ENCODE data around the gene FAM219A.
"Not testable (repeated sequence)": the region's sequence is repeated elsewhere in the genome, so short reads cannot be mapped to it uniquely, and the experiment has no call there.

FAM219A gene

DNA sequence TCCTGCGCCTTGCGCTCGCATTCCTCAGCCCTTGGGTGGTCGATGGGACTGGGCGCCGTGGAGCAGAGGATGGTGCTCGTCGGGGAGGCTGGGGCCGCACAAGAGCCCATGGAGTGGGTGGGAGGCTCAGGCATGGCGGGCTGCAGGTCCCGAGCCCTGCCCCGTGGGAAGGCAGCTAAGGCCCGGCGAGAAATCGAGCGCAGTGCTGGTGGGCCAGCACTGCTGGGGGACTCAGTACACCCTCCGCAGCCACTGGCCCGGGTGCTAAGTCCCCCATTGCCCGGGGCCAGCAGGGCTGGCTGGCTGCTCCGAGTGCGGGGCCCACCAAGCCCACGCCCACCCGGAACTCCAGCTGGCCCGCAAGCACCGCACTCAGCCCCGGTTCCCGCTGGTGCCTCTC is 24.4 kb upstream of the FAM219A start:
- not testable (repeated sequence) for DNase-seq

- not testable (repeated sequence) for DNase-seq
These were observed 23.2 kb upstream of the FAM219A start for GRCh38 chr9:34481620-34482019.

DNA sequence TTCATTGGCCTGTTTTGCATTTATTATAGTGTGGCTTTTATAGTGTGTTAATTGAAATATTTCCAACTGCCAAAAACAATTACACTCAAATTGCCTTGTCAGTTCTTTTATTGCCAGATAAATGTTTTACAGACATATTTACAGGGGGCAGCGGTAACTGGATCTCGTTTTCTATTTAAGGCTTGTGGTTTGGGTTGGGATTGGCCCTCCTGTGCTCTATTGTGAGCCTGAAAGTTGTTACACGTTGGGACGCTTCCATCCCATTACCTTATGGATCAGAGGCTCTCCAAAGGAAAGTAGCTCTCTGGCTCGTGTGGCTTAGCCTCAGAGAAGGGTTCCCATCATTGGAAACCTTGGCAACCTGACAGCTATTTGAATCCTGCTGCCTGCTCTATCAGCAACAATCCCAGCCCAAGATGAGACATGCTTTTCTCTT is 21.1 kb upstream of the FAM219A start:
- DNase-seq, result no peak

DNA sequence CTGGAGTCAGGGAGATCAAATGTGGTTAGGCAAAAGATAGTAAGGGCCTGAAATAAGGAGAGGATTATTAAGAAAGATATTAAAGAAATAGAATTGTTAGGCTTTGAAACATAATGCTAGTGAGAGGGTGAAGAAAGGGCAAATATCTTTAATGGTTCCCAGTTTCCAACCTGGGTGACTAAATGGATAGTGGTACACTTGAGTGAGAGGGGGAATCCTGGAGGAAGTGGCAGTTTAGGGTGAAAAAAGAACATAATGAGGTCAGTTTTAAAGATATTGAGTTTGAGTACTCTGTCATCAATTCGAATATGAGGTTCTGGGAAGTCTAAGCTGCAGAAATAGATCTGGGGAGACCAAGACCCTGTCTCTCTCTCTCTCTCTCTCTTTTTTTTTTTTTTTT is 19.2 kb upstream of the FAM219A start:
- no peak for DNase-seq

- DNase-seq, result no peak
These were observed 16.7 kb upstream of the FAM219A start for GRCh38 chr9:34475097-34475496.

DNA sequence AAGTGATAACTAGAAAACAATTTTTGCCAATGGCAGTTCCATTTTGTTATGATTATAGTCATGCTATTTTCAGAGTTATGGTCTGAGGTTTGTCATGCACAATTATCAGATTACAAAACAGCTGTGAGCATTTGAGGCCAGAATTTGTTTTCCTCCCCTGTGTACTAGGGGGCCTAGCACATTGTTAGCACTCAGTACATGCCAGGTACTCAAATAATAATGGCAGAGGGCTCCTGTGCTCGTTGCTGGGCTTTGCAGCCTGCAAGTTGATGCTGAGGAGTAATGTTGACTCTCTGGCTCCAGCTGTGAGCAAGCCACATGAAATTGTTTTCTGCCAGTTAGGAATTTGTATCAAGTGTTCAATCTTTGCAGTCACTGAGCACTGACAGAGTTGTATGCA is 7.1 kb upstream of the FAM219A start:
- no peak for DNase-seq

DNA sequence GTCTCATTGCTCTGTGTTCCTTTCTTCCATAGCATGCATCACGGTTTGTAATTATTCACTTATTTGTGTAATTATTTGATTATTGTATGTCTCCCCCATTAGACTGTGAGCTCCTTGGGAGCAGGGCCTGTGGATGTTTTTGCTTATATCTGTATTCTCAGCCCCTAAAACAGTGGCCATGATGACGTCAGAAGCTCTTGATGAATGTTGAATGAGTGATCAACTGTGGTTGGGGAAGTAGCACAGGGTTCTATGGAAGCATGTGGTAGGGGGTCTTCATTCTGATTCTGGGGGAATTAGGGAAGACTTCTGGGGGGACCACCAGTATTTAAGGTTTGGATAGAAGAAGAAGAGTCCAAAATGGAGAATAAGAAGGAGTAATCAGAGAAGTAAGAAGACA is 6.2 kb upstream of the FAM219A start:
- no peak for DNase-seq

DNA sequence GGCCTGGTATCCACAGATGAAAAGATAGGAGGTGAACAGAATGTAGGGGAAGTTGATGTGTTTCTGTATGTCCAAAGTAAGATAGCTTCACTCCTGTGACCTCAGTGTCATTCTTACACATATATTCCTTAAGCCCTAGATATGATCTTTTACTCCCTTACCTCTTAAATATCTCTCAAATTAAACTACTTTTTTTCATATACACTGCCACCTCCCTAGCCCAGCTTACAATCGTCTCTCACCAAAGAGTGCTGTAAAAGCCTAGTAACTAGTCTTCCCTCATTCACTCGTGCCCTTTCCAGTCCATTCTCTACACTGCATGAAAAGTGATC is 5.5 kb upstream of the FAM219A start:
- no peak for DNase-seq

- DNase-seq, result peak; percentile 88
These were observed 4.9 kb upstream of the FAM219A start for GRCh38 chr9:34463098-34463900.

GRCh38 chr9:34459941-34460340 is 1.6 kb upstream of the FAM219A start:
- peak; percentile 39 for DNase-seq

GRCh38 chr9:34459356-34459755 is 986 bp upstream of the FAM219A start:
- DNase-seq, result no peak

DNA sequence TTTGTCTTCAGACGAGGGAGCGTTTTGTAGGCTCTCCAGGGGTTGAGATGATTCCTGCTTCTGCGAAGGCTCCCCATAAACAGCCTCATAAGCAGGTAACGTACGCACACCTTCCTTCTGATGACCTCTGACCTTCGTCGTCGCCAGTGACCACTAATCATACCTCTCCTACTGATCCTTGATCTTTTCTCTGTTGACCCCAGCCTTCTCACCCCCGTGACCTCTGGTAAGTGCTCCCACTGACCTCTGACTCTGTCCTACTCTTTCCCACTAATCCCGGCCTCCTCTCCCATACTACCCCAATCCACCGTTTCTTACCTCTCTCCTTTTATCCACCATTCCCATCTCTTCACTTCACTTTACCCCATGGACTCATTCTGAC is 580 bp upstream of the FAM219A start:
- no peak for DNase-seq

GRCh38 chr9:34457266-34458012 is 931 bp downstream of the FAM219A start:
- peak; percentile 77 for DNase-seq

DNA sequence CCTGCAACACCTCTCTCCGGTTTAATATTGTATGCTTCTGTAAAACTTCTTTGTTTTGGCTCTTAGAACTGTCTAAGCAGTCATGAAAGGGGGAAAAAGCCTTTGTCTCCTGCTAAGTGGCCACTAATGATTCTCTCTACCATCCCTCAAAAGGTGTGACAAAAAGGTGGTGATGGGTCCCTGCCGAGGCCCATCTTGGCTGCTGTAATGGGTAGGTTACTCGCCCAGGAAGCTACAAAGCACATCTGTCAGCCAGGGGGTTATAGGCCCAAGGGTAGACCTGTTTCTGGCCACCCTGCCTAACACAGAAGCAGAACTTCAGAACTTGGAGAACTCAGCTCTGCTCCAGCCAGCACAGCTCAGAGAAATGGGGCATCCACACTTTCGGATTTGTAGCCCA is 1.6 kb downstream of the FAM219A start:
- DNase-seq, result no peak

GRCh38 chr9:34456151-34456550 is 2.2 kb downstream of the FAM219A start:
- no peak for DNase-seq

DNA sequence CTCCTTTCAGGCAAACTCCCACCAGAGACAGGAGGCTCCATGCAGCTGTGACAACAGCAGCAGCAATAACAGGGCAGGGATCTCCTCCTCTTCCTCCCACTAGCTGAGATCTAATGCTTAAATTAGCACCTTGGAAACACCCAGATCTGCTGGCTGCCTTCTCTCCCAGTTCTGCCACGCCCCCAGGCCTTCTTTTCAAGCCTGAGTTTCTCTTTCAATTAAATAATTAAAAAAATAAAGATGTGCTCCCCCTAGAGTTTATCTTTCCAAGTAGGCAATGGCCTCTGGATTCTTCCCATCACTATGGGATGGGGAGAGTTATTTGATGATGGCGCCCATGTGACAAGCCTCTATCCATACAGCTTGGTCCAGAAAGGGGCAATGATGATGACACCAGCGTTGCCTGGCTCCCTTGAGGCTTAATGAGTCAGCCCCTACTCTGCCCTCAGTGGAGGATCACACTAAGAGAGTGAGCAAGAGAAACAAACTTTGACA is 3.8 kb downstream of the FAM219A start:
- peak; percentile 67 for DNase-seq

DNA sequence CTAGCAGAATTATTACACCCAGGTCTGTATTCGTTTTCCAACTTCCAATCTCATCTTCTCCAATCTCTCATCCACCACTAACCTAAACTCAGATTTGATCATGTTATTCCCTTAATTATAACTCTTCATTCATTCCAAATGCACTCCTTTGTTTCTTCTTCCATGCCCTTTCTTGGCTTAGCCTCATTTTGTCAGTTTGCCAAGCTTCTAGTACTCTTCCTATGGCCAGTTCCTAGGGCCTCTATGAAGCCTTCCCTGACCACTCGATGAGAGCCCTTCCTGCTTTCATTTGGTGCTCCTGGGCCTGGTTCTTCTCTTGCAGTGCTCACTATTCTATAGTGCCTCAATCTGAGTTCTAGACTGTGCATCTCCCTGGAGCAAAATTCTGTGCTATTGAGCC is 5.8 kb downstream of the FAM219A start:
- no peak for DNase-seq

DNA sequence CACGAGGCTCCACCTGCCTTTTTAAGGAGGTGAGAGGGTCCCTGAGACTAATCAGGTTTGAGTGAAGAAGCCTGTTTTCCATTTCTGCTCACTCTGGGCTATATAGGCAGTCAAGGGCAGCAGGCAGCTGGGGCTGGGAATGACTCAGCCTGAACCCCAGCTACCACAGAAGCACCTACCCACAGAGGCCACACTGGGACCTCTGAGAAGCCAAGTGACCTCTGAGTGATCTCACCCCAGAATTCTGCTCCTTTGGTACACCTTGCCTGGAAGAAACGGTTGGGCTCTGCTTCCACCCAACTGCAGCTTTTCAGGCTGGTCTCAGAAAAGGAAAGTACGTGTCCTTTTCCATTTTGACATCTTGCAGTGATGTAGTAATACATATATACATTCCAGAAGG is 6.8 kb downstream of the FAM219A start:
- no peak for DNase-seq

- no peak for DNase-seq
These were observed 7.2 kb downstream of the FAM219A start for GRCh38 chr9:34451135-34451534.

GRCh38 chr9:34450644-34451043 is 7.7 kb downstream of the FAM219A start:
- no peak for DNase-seq

GRCh38 chr9:34446951-34447350 is 11.4 kb downstream of the FAM219A start:
- DNase-seq, result no peak

GRCh38 chr9:34446468-34446891 is 11.9 kb downstream of the FAM219A start:
- DNase-seq, result peak; percentile 20

DNA sequence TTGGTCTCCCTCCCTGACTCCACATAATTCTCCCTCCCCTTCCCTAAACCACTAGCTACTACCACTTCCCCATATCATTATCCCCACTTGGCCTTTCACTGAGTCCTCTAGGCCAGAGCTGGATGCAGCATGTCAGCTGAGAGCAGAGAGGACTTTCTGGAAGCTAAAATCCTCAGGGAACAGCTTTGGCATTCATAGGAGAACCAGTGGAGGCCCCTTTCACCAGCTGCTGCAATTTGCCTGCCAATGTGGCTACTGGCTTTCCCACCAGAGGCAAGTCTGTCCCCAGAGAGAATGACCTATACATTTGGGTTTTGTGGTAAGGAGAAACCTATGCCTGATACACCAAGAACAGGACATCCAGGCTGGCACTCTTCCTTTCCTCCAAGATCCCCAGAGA is 14.4 kb downstream of the FAM219A start:
- DNase-seq, result no peak

GRCh38 chr9:34443533-34443932 is 14.8 kb downstream of the FAM219A start:
- DNase-seq, result no peak

Data from fibroblast of skin of right quadriceps (primary cell).